Caco-2 (cell line): ENCODE measurements around the gene FARP1. TPM values are rescaled to one million over a fixed set of nuclear protein-coding genes. Genes with fewer than 3 reads are reported as not detected.

Experiments
- BruUV-seq: library from RNA; stranded (reverse); fragments of 400-500 nt; replicated peaks from 2 replicates; lab custom pipeline; 2021; lab: Mats Ljungman, UMichigan
- CTCF ChIA-PET: fragments of 300-600 bp; sonication (Branson Sonifier 250); formaldehyde crosslinking; loops from one replicate; lab custom pipeline; 2022; ENCODE audit warnings: antibody characterized with exemption; lab: Charles Lee
- POLR2A ChIA-PET: fragments of 300-600 bp; sonication (Branson Sonifier 250); formaldehyde crosslinking; loops from one replicate; lab custom pipeline; 2022; ENCODE audit warnings: antibody characterized with exemption; lab: Charles Lee
- DNase-seq, 2 experiments: peaks; one replicate each; pipeline versions ENCODE4 v3.0.0 to v3.0.0-alpha.2; 2020 to 2022
- H3K27me3 ChIP-seq: replicated peaks from 2 replicates; pipeline ENCODE4 v1.6.0; 2011; ENCODE audit warnings: low read length; ENCODE audit not compliant: control insufficient read depth, insufficient read depth
- H3K36me3 ChIP-seq: 2 replicates; pipeline ENCODE4 v1.5.1; 2011; ENCODE audit warnings: low read length; ENCODE audit not compliant: control insufficient read depth, insufficient read depth
- H3K4me1 ChIP-seq: fragments of 250-450 bp; sonication (Bioruptor Pico); 2 replicates; pipeline ENCODE4 v1.5.1; 2020; ENCODE audit warnings: mild to moderate bottlenecking
- H3K4me3 ChIP-seq: 2 replicates; pipeline ENCODE4 v1.5.1; 2011; ENCODE audit warnings: low read depth, mild to moderate bottlenecking, control low read depth, low read length
- H3K9me3 ChIP-seq: fragments of 250-450 bp; sonication (Bioruptor Pico); 2 replicates; pipeline ENCODE4 v1.5.1; 2020; ENCODE audit warnings: mild to moderate bottlenecking, moderate library complexity
- H3K27ac Mint-ChIP-seq: one replicate; pipeline ENCODE4 v1.8.0; 2022; ENCODE audit warnings: mixed read lengths; ENCODE audit not compliant: unreplicated experiment
- H3K27me3 Mint-ChIP-seq: one replicate; pipeline ENCODE4 v1.8.0; 2022; ENCODE audit warnings: mixed read lengths; ENCODE audit not compliant: insufficient read depth, unreplicated experiment
- H3K36me3 Mint-ChIP-seq: one replicate; pipeline ENCODE4 v1.8.0; 2022; ENCODE audit warnings: mild to moderate bottlenecking, mixed read lengths; ENCODE audit not compliant: insufficient read depth, unreplicated experiment
- H3K4me1 Mint-ChIP-seq: one replicate; pipeline ENCODE4 v1.8.0; 2022; ENCODE audit warnings: low read depth, mixed read lengths; ENCODE audit not compliant: unreplicated experiment
- H3K4me3 Mint-ChIP-seq: one replicate; pipeline ENCODE4 v1.8.0; 2022; ENCODE audit warnings: mild to moderate bottlenecking, moderate library complexity, mixed read lengths; ENCODE audit not compliant: unreplicated experiment
- H3K9me3 Mint-ChIP-seq: one replicate; pipeline ENCODE4 v1.8.0; 2022; ENCODE audit warnings: mixed read lengths; ENCODE audit not compliant: unreplicated experiment
- intact Hi-C: fragments of 100-400 bp; cut with micrococcal nuclease; formaldehyde crosslinking; loops from one replicate; pipeline ENCODE4 v1.10.0; 2022; ENCODE audit not compliant: unreplicated experiment
- total RNA-seq: library from RNA; stranded (reverse); gene quantifications from 2 replicates; pipeline ENCODE4 v1.2.3, GENCODE V29; 2022
- TF ChIP-seq, protein P1 (sequence below), 2 experiments: fragments of 200-600 bp in 1 of 2; IDR thresholded peaks; 1 replicate in 1 of 2; 2 replicates in 1 of 2; pipeline versions ENCODE4 v1.5.1 to v1.8.0; 2011 to 2022; ENCODE audit warnings: antibody characterized with exemption in 1 of 2, control low read depth in 1 of 2, inconsistent platforms in 1 of 2, low read depth in 1 of 2, low read length in 1 of 2, mild to moderate bottlenecking in 1 of 2, moderate library complexity in 1 of 2; ENCODE audit not compliant: insufficient read depth in 1 of 2, severe bottlenecking in 1 of 2, unreplicated experiment in 1 of 2

Gene FARP1
- total RNA-seq, 1 experiment from 2014 or later = 189 TPM

- no TSS peak for BruUV-seq
- intact Hi-C loops = no loop called here
- H3K27me3 Mint-ChIP-seq = no peaks in the 10 kb centered on the region
Measured at GRCh38 chr13:98290261-98290660, 147.4 kb downstream of the FARP1 start.

DNA sequence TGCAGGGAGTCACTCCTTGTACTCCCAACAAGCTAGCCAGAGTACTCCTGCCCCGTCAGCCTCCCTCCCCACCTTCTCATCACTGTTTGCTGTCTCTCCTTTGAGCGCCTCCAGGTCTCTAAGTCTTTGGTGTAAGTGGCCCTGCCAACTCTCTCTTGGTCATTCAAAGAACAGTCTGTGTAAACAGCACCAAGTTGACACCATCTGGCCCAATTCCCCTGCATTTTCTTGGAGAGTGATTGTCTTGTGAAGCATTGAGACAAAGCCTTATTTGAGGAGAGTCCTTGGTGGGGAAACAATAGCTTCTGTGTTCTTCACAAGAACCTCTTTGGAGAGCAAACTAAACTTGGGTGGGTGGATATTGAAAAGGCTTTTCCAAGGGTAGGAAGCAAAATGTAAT is 148.8 kb downstream of the FARP1 start:
- no peaks in the 10 kb centered on the region for H3K36me3 ChIP-seq
- no peak overlapping the region for H3K4me3 ChIP-seq
- H3K4me1 ChIP-seq = peaks cover 33% of the 10 kb centered on the region
- no TSS peak for BruUV-seq
- Mint-ChIP-seq H3K4me1 (peaks cover 41% of the 10 kb centered on the region), H3K27ac (peak overlapping the region; percentile 11), H3K36me3 (peaks cover 51% of the 10 kb centered on the region), H3K4me3 (no peak overlapping the region), H3K9me3 (no peaks in the 10 kb centered on the region), H3K27me3 (no peaks in the 10 kb centered on the region)
- no peaks in the 10 kb centered on the region for H3K9me3 ChIP-seq
- TF ChIP-seq, protein P1, sequence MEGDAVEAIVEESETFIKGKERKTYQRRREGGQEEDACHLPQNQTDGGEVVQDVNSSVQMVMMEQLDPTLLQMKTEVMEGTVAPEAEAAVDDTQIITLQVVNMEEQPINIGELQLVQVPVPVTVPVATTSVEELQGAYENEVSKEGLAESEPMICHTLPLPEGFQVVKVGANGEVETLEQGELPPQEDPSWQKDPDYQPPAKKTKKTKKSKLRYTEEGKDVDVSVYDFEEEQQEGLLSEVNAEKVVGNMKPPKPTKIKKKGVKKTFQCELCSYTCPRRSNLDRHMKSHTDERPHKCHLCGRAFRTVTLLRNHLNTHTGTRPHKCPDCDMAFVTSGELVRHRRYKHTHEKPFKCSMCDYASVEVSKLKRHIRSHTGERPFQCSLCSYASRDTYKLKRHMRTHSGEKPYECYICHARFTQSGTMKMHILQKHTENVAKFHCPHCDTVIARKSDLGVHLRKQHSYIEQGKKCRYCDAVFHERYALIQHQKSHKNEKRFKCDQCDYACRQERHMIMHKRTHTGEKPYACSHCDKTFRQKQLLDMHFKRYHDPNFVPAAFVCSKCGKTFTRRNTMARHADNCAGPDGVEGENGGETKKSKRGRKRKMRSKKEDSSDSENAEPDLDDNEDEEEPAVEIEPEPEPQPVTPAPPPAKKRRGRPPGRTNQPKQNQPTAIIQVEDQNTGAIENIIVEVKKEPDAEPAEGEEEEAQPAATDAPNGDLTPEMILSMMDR (IDR thresholded peaks at IDR 0.05; ENCODE audit: insufficient read depth in 1 of 2, low read depth in 1 of 2, low read length in 1 of 2, severe bottlenecking in 1 of 2, unreplicated experiment in 1 of 2) = no peak
- DNase-seq = no peak
- POLR2A ChIA-PET = no interaction called here
- CTCF ChIA-PET = no interaction called here
- H3K27me3 ChIP-seq = no peaks in the 10 kb centered on the region
- intact Hi-C loops = no loop called here

More at GRCh38 chr13:98290261-98290660, 147.4 kb downstream of the FARP1 start:
- H3K36me3 ChIP-seq = no peaks in the 10 kb centered on the region
- Mint-ChIP-seq H3K36me3 (peaks cover 38% of the 10 kb centered on the region), H3K27ac (no peak overlapping the region), H3K9me3 (no peaks in the 10 kb centered on the region), H3K4me1 (peaks cover 30% of the 10 kb centered on the region), H3K4me3 (no peak overlapping the region)
- no peak for DNase-seq
- no peaks in the 10 kb centered on the region for H3K9me3 ChIP-seq
- no peaks in the 10 kb centered on the region for H3K27me3 ChIP-seq
- H3K4me3 ChIP-seq = no peak overlapping the region
- ChIA-PET POLR2A (no interaction called here), CTCF (no interaction called here)
- H3K4me1 ChIP-seq = peaks cover 33% of the 10 kb centered on the region
- TF ChIP-seq, protein P1 (IDR thresholded peaks at IDR 0.05; ENCODE audit: insufficient read depth in 1 of 2, low read depth in 1 of 2, low read length in 1 of 2, severe bottlenecking in 1 of 2, unreplicated experiment in 1 of 2) = no peak

- Mint-ChIP-seq H3K27me3 (no peaks in the 10 kb centered on the region), H3K4me1 (peaks cover 47% of the 10 kb centered on the region), H3K4me3 (peak overlapping the region; percentile 24), H3K27ac (peak overlapping the region; percentile 87), H3K9me3 (no peaks in the 10 kb centered on the region), H3K36me3 (peaks cover 51% of the 10 kb centered on the region)
- peak; percentile 64 to 77 for DNase-seq
- POLR2A ChIA-PET = interaction anchor here (1.2 kb wide), 1 partner anchor 123 kb away, joined by 3 read pairs; no protein-coding TSS in a partner anchor
- no TSS peak for BruUV-seq
- Histone ChIP-seq H3K27me3 (no peaks in the 10 kb centered on the region), H3K4me3 (no peak overlapping the region), H3K4me1 (peaks cover 44% of the 10 kb centered on the region), H3K36me3 (no peaks in the 10 kb centered on the region), H3K9me3 (no peaks in the 10 kb centered on the region)
- TF ChIP-seq, protein P1 (IDR thresholded peaks at IDR 0.05; ENCODE audit: insufficient read depth in 1 of 2, low read depth in 1 of 2, low read length in 1 of 2, severe bottlenecking in 1 of 2, unreplicated experiment in 1 of 2) = no peak
- intact Hi-C loops = loop anchor here (1.0 kb wide), 1 partner anchor 20 kb away; no protein-coding TSS in a partner anchor
- CTCF ChIA-PET = no interaction called here
Measured at GRCh38 chr13:98293103-98293502, 150.2 kb downstream of the FARP1 start.
